Measurements from ENCODE around the gene MCC. TPM values are rescaled to one million over a fixed set of nuclear protein-coding genes. Genes with fewer than 3 reads are reported as not detected.
"Not testable (repeated sequence)": the region's sequence is repeated elsewhere in the genome, so short reads cannot be mapped to it uniquely, and the experiment has no call there.

The MCC gene
- total and polyA plus RNA-seq, 2 donors (not counting 1 experiment from before 2014, with no cell fraction given) = 3.2 to 41.3 TPM

GRCh38 chr5:113463032-113463431, 25.2 kb downstream of the MCC start:
- Histone ChIP-seq H4K20me1 (ENCODE audit: control insufficient read depth, extremely low read depth, insufficient read depth, low read length) (no peaks in the 10 kb centered on the region), H3K9me3 (ENCODE audit: control insufficient read depth, insufficient read depth, low read depth, low read length) (no peaks in the 10 kb centered on the region), H3K4me1 (ENCODE audit: control insufficient read depth, extremely low read depth, insufficient read depth, low read length) (no peaks in the 10 kb centered on the region), H3K36me3 (ENCODE audit: control insufficient read depth, insufficient read depth, low read length) (no peaks in the 10 kb centered on the region), H3K79me2 (ENCODE audit: control insufficient read depth, insufficient read depth, low read length) (no peaks in the 10 kb centered on the region), H3K27ac (ENCODE audit: insufficient read depth, low read length) (no peak overlapping the region), H3K4me3 (replicated peaks in 1 of 4; ENCODE audit: control extremely low read depth in 1 of 4, insufficient read depth in 1 of 4, low read depth in 3 of 4, low read length in 4 of 4) (no peak overlapping the region), H2AFZ (ENCODE audit: low read length) (no peak overlapping the region), H3K4me2 (ENCODE audit: extremely low read depth, insufficient read depth, low read length) (no peak overlapping the region), H3K9ac (ENCODE audit: insufficient read depth, low read length) (no peak overlapping the region), H3K27me3 (ENCODE audit: control insufficient read depth, insufficient read depth, low read length) (no peaks in the 10 kb centered on the region)
- DNase-seq (ENCODE audit: low read depth in 2 of 2) = no peak
- TF ChIP-seq EZH2 (IDR thresholded peaks at IDR 0.05; ENCODE audit: low read length, missing control alignments) (no peak), CTCF (conservative IDR thresholded peaks at IDR 0.05 in 1 of 2, IDR thresholded peaks at IDR 0.05 in 1 of 2; ENCODE audit: low read depth in 1 of 2, low read length in 2 of 2) (no peak)

GRCh38 chr5:113457106-113457505, 31.1 kb downstream of the MCC start:
- not testable (repeated sequence) for H3K9me3 ChIP-seq (ENCODE audit: control insufficient read depth, insufficient read depth, low read depth, low read length); H3K79me2 ChIP-seq (ENCODE audit: control insufficient read depth, insufficient read depth, low read length); H3K27ac ChIP-seq (ENCODE audit: insufficient read depth, low read length); DNase-seq (ENCODE audit: low read depth in 2 of 2); H3K4me2 ChIP-seq (ENCODE audit: extremely low read depth, insufficient read depth, low read length); H3K4me1 ChIP-seq (ENCODE audit: control insufficient read depth, extremely low read depth, insufficient read depth, low read length); H2AFZ ChIP-seq (ENCODE audit: low read length); H3K36me3 ChIP-seq (ENCODE audit: control insufficient read depth, insufficient read depth, low read length); H4K20me1 ChIP-seq (ENCODE audit: control insufficient read depth, extremely low read depth, insufficient read depth, low read length); H3K9ac ChIP-seq (ENCODE audit: insufficient read depth, low read length); H3K27me3 ChIP-seq (ENCODE audit: control insufficient read depth, insufficient read depth, low read length); H3K4me3 ChIP-seq (replicated peaks in 1 of 4; ENCODE audit: control extremely low read depth in 1 of 4, insufficient read depth in 1 of 4, low read depth in 3 of 4, low read length in 4 of 4)

- TF ChIP-seq EZH2 (IDR thresholded peaks at IDR 0.05; ENCODE audit: low read length, missing control alignments) (no peak), CTCF (conservative IDR thresholded peaks at IDR 0.05 in 1 of 2, IDR thresholded peaks at IDR 0.05 in 1 of 2; ENCODE audit: low read depth in 1 of 2, low read length in 2 of 2) (no peak)
- no peak overlapping the region for H3K4me3 ChIP-seq (replicated peaks in 1 of 4; ENCODE audit: control extremely low read depth in 1 of 4, insufficient read depth in 1 of 4, low read depth in 3 of 4, low read length in 4 of 4)
- no peak overlapping the region for H3K4me2 ChIP-seq (ENCODE audit: extremely low read depth, insufficient read depth, low read length)
- DNase-seq (ENCODE audit: low read depth in 2 of 2) = no peak
- no peak overlapping the region for H2AFZ ChIP-seq (ENCODE audit: low read length)
- no peaks in the 10 kb centered on the region for H3K27me3 ChIP-seq (ENCODE audit: control insufficient read depth, insufficient read depth, low read length)
- no peaks in the 10 kb centered on the region for H4K20me1 ChIP-seq (ENCODE audit: control insufficient read depth, extremely low read depth, insufficient read depth, low read length)
- H3K36me3 ChIP-seq (ENCODE audit: control insufficient read depth, insufficient read depth, low read length) = no peaks in the 10 kb centered on the region
- H3K27ac ChIP-seq (ENCODE audit: insufficient read depth, low read length) = no peak overlapping the region
- H3K9me3 ChIP-seq (ENCODE audit: control insufficient read depth, insufficient read depth, low read depth, low read length) = no peaks in the 10 kb centered on the region
- H3K4me1 ChIP-seq (ENCODE audit: control insufficient read depth, extremely low read depth, insufficient read depth, low read length) = no peaks in the 10 kb centered on the region
- H3K9ac ChIP-seq (ENCODE audit: insufficient read depth, low read length) = no peak overlapping the region
- H3K79me2 ChIP-seq (ENCODE audit: control insufficient read depth, insufficient read depth, low read length) = no peaks in the 10 kb centered on the region
Observed at GRCh38 chr5:113452941-113453340, 35.3 kb downstream of the MCC start.
